IPS-NIHi7 (cell line): ENCODE data around the gene CISTR.

Experiments
- DNase-seq: peaks from one replicate; pipeline ENCODE4 v3.0.0; 2012; ENCODE audit warnings: mixed read lengths; ENCODE audit errors: extremely low spot score

The CISTR gene

GRCh38 chr12:53743266-53744129 is 8.3 kb downstream of the CISTR start:
- peak; percentile 88 for DNase-seq

GRCh38 chr12:53740130-53740491 is 11.7 kb downstream of the CISTR start:
- no peak for DNase-seq

GRCh38 chr12:53739214-53740129 is 12.3 kb downstream of the CISTR start:
- DNase-seq = no peak

DNA sequence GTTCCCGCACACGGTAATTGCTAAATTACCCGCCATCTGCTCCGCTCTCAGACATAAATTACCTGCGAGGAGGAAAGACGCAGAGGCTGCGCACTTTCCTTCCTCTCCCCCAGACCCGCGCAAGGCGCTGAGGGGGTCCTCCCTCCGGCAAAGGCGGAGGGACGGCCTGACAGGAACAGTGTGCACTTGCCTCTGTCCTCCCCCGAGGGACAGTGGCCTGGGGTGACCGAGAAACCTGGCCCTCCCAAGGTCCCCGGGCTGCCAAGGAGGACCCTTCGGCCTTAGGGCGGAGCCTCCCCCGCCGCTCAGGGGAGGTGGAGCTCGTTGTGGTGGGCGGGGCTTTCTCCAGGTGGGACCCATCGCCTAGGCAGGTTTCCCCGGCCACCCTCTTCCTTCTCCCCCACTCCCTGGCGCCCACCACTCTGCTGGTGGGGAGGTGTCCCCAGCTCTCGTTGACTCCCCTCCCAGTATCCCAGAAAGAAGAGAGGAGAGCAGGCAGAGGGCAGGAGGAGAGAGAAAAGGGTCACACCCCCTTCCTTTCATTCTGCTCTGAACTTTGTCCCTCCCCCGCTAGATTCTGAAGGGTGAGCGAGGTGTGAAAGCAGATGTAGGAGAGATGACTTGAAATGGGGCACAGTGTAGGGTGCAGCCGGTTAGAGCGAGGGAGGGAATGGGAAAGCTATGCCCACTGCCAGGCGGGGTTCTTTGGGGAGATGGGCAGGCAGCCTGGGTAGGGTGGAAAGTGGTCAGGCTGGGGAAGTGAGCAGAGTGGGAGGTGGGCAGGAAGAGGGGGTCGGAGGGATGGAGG is 13.2 kb downstream of the CISTR start:
- peak; percentile 84 for DNase-seq

GRCh38 chr12:53737951-53738405 is 13.8 kb downstream of the CISTR start:
- DNase-seq = no peak

DNA sequence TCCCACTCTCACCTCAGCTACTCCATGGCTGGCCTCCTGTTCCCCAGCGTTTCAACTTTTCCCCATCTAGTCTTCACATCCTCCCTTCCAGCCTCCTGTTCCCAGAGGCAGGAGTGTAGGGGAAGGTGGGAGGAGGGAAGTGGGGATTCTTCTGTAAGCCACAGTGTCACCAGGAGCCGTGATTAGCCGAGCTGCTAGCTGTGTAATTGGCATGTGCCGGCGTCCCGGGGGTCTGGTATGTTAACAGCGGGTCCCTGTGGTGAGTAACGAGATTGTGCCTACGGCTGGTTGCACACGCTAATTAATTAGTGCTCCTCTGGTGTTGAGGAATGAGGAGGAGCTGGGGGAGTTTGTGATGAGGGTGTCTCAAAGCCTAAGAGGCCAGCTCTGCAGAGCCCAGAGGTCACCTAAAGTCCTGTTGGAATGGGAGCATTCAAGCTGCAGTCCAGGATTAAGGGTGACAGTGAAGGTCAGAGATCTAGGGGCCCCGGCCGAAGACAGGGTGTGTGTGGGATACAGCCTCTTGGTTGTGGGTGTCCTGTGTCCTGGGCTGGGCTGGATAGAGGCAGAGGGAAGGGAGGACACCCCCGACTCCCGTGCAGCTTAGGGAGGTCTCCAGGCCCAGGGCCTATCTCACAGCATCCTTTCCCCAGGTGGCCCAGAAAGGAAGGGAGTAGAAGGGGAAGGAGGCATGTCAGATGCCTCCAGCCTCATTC is 14.5 kb downstream of the CISTR start:
- no peak for DNase-seq

DNA sequence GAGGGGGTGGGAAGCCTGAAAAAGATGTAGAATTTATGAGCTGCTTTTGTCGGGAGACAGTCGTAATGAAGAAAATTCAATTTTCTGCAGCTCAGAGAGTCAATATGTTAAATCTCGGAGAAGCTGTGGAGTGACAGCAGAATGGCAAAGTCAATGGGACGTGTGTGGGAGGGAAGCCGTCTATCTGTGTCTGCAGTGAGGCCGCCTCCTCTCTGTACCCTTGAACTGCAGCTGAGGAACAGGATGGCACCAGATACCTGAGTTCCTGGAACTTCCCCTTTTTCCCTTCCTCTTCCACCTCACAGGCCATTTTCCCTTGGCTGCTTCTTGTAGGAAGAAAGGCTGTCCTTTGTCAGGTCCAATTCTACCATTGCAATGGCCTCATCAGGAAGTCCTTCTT is 15.2 kb downstream of the CISTR start:
- no peak for DNase-seq

DNA sequence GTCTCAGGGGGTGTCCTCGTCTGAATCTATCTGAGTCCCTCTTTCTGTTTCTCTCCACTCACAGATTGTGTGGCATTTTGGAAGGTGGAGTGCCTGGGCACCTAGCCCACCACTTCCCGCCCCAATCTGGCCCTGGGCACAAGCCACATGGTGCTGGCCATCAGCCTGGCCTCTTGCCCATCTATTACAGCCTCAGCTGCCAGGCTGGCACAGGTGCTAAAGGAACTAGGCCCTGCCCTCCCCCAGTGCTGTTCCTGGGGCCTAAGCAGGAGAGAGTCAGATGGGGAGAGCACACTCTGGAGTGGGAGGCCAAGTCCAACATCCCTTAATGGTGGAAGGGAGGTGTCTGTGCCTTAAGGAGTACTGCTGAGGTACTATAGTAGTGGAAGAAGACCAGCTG is 16.2 kb downstream of the CISTR start:
- DNase-seq = no peak

- DNase-seq = no peak
Observed at GRCh38 chr12:53734425-53734824, 17.4 kb downstream of the CISTR start.

- DNase-seq = no peak
Observed at GRCh38 chr12:53733807-53734200, 18.0 kb downstream of the CISTR start.

- no peak for DNase-seq
Observed at GRCh38 chr12:53733051-53733806, 18.6 kb downstream of the CISTR start.

DNA sequence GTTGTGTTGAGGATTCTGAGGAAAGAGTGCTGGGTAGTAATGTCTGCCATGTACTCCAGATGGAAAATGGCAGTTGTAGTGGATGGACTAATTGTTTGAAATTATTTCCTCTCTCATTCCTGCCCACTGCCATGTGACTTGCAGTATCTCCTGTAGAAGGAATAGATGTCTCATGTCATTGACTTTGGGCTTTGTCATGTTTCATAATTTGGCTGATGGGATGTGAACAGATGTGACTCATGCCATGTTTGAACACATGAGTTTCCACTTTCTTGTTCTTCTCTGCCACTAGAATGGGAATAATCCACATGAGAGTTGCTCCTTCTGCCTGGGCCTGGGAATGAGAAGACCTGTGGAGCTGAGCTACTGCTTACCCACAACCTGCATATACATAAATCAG is 22.1 kb downstream of the CISTR start:
- DNase-seq = no peak

DNA sequence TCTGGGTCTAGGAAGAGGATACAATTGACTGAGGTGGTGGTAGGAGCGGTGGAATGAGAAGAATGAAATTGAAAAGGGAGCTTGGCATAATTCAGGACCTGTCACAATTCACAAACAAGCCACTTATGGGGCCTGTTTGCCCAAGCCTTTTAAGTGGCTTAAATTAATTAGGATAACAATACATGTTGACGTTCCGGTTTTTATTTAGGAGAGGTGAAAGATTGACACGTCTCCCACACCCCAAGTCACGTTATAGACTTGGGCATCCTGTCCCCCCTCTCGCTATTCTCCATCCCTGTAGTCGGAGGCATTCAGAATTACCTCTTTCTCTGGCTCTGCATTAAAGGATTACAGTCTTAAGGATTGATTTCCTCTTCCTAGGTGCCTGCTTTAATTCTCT is 23.6 kb downstream of the CISTR start:
- no peak for DNase-seq

DNA sequence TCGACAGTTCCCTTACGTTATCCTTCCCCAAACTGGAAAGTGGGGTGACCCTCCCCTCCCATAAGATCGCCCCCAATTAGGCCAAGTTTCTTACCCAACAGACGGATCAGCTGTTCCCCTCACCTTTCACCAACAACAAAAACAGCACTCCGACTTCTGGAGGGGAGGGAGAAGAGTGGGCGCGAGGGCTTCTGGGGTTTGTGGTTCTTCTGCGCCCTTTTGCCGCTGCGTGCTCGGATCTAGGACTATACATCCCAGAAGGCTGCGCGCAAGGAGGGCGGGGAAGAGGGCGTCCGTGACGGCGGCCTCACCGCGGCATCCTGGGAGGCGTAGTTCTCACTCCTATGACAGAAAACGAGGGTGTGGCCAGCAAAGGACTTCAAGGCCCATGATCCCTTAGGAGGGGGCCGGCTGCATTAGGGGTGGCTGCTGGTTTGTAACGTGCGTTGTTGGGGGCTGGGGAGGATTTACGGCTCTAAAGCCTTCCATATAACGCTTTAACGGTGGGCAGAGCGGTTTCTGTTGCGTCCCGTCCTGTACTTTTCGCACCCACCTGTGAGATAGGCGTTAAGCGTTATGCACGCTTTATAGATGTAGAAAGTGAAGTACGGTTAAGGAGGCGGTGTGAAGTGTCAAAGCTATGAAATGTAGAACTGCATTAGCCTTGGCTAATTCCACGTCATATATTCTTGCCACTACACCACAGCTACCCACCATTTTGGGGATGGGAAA is 24.3 kb downstream of the CISTR start, which contains the start of gene CALCOCO1:
Gene CALCOCO1 (minus strand): TSS at position 143 of the 732 bp plus-strand sequence. CDS start 2,210 bp downstream, outside the sequence.
- DNase-seq = peak; percentile 100

GRCh38 chr12:53726946-53727309 is 24.9 kb downstream of the CISTR start:
- DNase-seq = no peak

- no peak for DNase-seq
Observed at GRCh38 chr12:53726341-53726740, 25.4 kb downstream of the CISTR start.

GRCh38 chr12:53725824-53726223 is 26.0 kb downstream of the CISTR start:
- no peak for DNase-seq

- no peak for DNase-seq
Observed at GRCh38 chr12:53722450-53723041, 29.2 kb downstream of the CISTR start.

DNA sequence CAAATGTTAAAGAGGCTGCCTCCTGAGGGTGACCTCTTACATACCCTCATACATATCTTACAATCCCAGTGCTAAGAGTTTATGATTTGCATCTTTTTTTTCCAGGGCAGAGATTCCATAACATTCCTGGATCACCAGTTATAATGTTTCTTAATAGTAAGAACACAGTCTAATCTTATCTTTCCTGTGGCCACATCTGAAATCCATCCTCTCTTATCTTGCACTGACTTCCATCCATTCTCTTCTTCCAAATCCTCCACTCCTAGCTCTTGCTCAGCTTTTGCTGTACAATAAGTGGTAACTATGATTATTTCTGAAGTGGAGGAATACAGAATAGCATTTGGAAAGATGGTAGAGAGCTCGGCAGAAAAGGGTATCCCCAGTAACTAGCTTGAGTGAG is 30.8 kb downstream of the CISTR start:
- DNase-seq = no peak
